GM12878 (cell line): ENCODE results near the gene ADPGK. TPM values are rescaled to one million over a fixed set of nuclear protein-coding genes. Genes with fewer than 3 reads are reported as not detected.
A peak's percentile ranks its signal among the peaks of the same experiment; 100 is the strongest.

ENCODE experiments used
- ATF7 ChIP-seq: fragments of 450-650 bp; IDR thresholded peaks from 2 replicates; pipeline ENCODE4 v1.6.1; 2016; ENCODE audit warnings: low read depth, mild to moderate bottlenecking
- BMI1 ChIP-seq: fragments of 450-650 bp; IDR thresholded peaks from 2 replicates; pipeline ENCODE4 v1.6.1; 2016; ENCODE audit warnings: mild to moderate bottlenecking, moderate library complexity, borderline replicate concordance
- GATAD2B ChIP-seq: fragments of 450-650 bp; conservative IDR thresholded peaks from 2 replicates; pipeline ENCODE4 v1.6.1; 2017; ENCODE audit warnings: low read depth, mild to moderate bottlenecking, moderate library complexity
- MEF2B ChIP-seq: fragments of 450-650 bp; IDR thresholded peaks from 2 replicates; pipeline ENCODE4 v1.6.1; 2018; ENCODE audit warnings: mild to moderate bottlenecking, moderate library complexity; ENCODE audit not compliant: partially characterized antibody, poor library complexity, severe bottlenecking
- MTA2 ChIP-seq: fragments of 450-650 bp; IDR thresholded peaks from 2 replicates; pipeline ENCODE4 v1.6.1; 2016; ENCODE audit warnings: low read depth, mild to moderate bottlenecking, moderate library complexity
- NFIC ChIP-seq: IDR thresholded peaks from 2 replicates; pipeline ENCODE4 v1.6.1; 2012; ENCODE audit warnings: low read depth, mild to moderate bottlenecking, inconsistent platforms, low read length, moderate library complexity
- RB1 ChIP-seq: fragments of 450-650 bp; formaldehyde crosslinking; IDR thresholded peaks from 2 replicates; pipeline ENCODE4 v1.6.1; 2017; ENCODE audit warnings: mild to moderate bottlenecking, borderline replicate concordance
- RUNX3 ChIP-seq: IDR thresholded peaks from 2 replicates; pipeline ENCODE4 v1.6.1; 2012; ENCODE audit warnings: low read length, inconsistent platforms
- SUZ12 ChIP-seq: fragments of 200-600 bp; sonication (generic); IDR thresholded peaks from one replicate; pipeline ENCODE4 v1.6.1; 2018; ENCODE audit warnings: antibody characterized with exemption, mild to moderate bottlenecking; ENCODE audit not compliant: unreplicated experiment
- ZBED1 ChIP-seq: IDR thresholded peaks from 2 replicates; pipeline ENCODE4 v1.6.1; 2016; ENCODE audit warnings: borderline replicate concordance
- polyA plus RNA-seq, 11 experiments: library from polyadenylated mRNA; depleted of rRNA in 4 of 11; unstranded in 6 of 11; stranded (reverse) in 5 of 11; fragments of >200 nt; fragmentation: Nextera tagmentation in 4 of 11; fragmentation: Illumina TruSeq in 1 of 11; extraction: Ambion mirVana in 4 of 11; extraction: Trizol in 1 of 11; gene quantifications; 1 replicate in 1 of 11; 2 replicates in 10 of 11; pipeline versions ENCODE4 v1.2.1 to v1.2.3, GENCODE V29; 2011 to 2016; ENCODE audit warnings: inconsistent platforms in 2 of 11, missing spikeins in 2 of 11, low read depth in 1 of 11
- total RNA-seq, 4 experiments: library from RNA; depleted of rRNA in 3 of 4; stranded (reverse); fragments of >200 nt in 3 of 4; fragmentation: Illumina TruSeq in 1 of 4; extraction: Trizol in 1 of 4; gene quantifications; 2 replicates each; pipeline versions ENCODE4 v1.2.1 to v1.2.3, GENCODE V29; 2013 to 2021
- TF ChIP-seq, protein P1 (sequence below): fragments of 150-350 bp; IDR thresholded peaks from 2 replicates; pipeline ENCODE4 v1.6.1; 2014; ENCODE audit warnings: mild to moderate bottlenecking, low read depth, low read length
- TF ChIP-seq, protein P2 (sequence below): IDR thresholded peaks from 2 replicates; pipeline ENCODE4 v1.6.1; 2012; ENCODE audit warnings: mild to moderate bottlenecking, low read depth, low read length
- TF ChIP-seq, protein P3 (sequence below): IDR thresholded peaks from 2 replicates; pipeline ENCODE4 v1.6.1; 2011; ENCODE audit warnings: mild to moderate bottlenecking, low read depth, low read length, moderate library complexity; ENCODE audit not compliant: insufficient replicate concordance

Gene ADPGK
- total and polyA plus RNA-seq, 10 of the 15 experiments (the other 5 are each of a cell fraction or from before 2014, with no cell fraction given), result 13.8 to 146 (median 56.7) TPM

DNA sequence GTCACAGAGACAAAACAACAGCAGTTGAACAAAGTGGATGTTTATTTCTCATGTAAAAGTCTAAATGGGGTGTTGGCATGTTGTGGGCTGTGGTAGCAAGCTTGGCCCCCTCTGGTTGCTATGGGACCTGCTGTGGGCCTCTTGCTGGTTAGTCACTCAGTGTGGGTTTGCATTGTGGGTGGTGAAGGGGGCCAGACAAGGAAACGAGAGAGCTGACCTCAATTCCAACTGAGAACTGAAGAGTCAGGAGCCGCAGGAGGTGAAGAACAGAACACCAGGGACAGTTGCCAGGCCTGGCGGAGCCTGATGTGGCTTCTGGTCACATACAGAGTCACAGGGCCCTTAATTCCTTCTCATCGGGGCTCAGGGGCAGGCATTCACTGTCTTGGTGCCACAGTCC lies 1.9 kb upstream of the ADPGK start (continued):
- no peak for TF ChIP-seq RB1
- peak; percentile 49 for TF ChIP-seq MEF2B
- no peak for TF ChIP-seq SUZ12
- TF ChIP-seq, protein P1, sequence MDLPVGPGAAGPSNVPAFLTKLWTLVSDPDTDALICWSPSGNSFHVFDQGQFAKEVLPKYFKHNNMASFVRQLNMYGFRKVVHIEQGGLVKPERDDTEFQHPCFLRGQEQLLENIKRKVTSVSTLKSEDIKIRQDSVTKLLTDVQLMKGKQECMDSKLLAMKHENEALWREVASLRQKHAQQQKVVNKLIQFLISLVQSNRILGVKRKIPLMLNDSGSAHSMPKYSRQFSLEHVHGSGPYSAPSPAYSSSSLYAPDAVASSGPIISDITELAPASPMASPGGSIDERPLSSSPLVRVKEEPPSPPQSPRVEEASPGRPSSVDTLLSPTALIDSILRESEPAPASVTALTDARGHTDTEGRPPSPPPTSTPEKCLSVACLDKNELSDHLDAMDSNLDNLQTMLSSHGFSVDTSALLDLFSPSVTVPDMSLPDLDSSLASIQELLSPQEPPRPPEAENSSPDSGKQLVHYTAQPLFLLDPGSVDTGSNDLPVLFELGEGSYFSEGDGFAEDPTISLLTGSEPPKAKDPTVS, result no peak
- TF ChIP-seq ZBED1, result no peak
- peak; percentile 70 for TF ChIP-seq RUNX3
- TF ChIP-seq, protein P2, sequence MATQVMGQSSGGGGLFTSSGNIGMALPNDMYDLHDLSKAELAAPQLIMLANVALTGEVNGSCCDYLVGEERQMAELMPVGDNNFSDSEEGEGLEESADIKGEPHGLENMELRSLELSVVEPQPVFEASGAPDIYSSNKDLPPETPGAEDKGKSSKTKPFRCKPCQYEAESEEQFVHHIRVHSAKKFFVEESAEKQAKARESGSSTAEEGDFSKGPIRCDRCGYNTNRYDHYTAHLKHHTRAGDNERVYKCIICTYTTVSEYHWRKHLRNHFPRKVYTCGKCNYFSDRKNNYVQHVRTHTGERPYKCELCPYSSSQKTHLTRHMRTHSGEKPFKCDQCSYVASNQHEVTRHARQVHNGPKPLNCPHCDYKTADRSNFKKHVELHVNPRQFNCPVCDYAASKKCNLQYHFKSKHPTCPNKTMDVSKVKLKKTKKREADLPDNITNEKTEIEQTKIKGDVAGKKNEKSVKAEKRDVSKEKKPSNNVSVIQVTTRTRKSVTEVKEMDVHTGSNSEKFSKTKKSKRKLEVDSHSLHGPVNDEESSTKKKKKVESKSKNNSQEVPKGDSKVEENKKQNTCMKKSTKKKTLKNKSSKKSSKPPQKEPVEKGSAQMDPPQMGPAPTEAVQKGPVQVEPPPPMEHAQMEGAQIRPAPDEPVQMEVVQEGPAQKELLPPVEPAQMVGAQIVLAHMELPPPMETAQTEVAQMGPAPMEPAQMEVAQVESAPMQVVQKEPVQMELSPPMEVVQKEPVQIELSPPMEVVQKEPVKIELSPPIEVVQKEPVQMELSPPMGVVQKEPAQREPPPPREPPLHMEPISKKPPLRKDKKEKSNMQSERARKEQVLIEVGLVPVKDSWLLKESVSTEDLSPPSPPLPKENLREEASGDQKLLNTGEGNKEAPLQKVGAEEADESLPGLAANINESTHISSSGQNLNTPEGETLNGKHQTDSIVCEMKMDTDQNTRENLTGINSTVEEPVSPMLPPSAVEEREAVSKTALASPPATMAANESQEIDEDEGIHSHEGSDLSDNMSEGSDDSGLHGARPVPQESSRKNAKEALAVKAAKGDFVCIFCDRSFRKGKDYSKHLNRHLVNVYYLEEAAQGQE, result no peak
- TF ChIP-seq MTA2, result 0 out of 2 replicates have a peak, but pooled peaks have one; percentile 17
- TF ChIP-seq, protein P3, sequence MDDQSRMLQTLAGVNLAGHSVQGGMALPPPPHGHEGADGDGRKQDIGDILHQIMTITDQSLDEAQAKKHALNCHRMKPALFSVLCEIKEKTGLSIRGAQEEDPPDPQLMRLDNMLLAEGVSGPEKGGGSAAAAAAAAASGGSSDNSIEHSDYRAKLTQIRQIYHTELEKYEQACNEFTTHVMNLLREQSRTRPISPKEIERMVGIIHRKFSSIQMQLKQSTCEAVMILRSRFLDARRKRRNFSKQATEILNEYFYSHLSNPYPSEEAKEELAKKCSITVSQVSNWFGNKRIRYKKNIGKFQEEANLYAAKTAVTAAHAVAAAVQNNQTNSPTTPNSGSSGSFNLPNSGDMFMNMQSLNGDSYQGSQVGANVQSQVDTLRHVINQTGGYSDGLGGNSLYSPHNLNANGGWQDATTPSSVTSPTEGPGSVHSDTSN, result no peak
- no peak for TF ChIP-seq NFIC
- TF ChIP-seq GATAD2B, result no peak; the same call in 1 of the 2 replicates
- TF ChIP-seq BMI1, result peak; percentile 71
- 0 out of 2 replicates have a peak, but pooled peaks have one; percentile 21 for TF ChIP-seq ATF7
